Esophagus (tissue), 2 donors: ENCODE results near the gene TEDDM1. TPM values are rescaled to one million over a fixed set of nuclear protein-coding genes. Genes with fewer than 3 reads are reported as not detected.

Experiments
- H3K27ac ChIP-seq, 2 donors: one replicate each; pipeline ENCODE4 v1.5.1; 2013; ENCODE audit warnings: low read depth in 2 of 2, mild to moderate bottlenecking in 2 of 2, inconsistent platforms in 1 of 2, low read length in 1 of 2, moderate library complexity in 1 of 2
- H3K27me3 ChIP-seq, 2 donors: one replicate each; pipeline ENCODE4 v1.6.1; 2013; ENCODE audit warnings: low read length in 2 of 2, control low read depth in 1 of 2, mild to moderate bottlenecking in 1 of 2; ENCODE audit not compliant: insufficient read depth in 2 of 2, control insufficient read depth in 1 of 2
- H3K36me3 ChIP-seq, 2 donors: one replicate each; pipeline ENCODE4 v1.6.1; 2013; ENCODE audit warnings: low read length in 1 of 2; ENCODE audit not compliant: control insufficient read depth in 2 of 2, insufficient read depth in 2 of 2
- H3K4me1 ChIP-seq, 2 donors: one replicate each; pipeline ENCODE4 v1.6.1; 2013; ENCODE audit warnings: low read length in 1 of 2; ENCODE audit not compliant: control insufficient read depth in 2 of 2, insufficient read depth in 2 of 2
- H3K4me3 ChIP-seq, 2 donors: one replicate each; pipeline ENCODE4 v1.5.1; 2013; ENCODE audit warnings: low read length in 2 of 2, mild to moderate bottlenecking in 2 of 2, low read depth in 1 of 2, moderate library complexity in 1 of 2
- H3K9me3 ChIP-seq, 2 donors: one replicate each; pipeline ENCODE4 v1.6.1; 2013; ENCODE audit warnings: mild to moderate bottlenecking in 2 of 2, low read depth in 1 of 2, low read length in 1 of 2, moderate library complexity in 1 of 2; ENCODE audit not compliant: control insufficient read depth in 2 of 2, insufficient read depth in 1 of 2
- WGBS, 2 donors: extraction: QIAGEN DNeasy Blood & Tissue Kit; methylation state at CpG; one replicate each; pipeline ENCODE4 v1.1.7; 2013; 5-methylcytosine and 5-hydroxymethylcytosine counted together
- polyA plus RNA-seq, 2 donors: library from polyadenylated mRNA; stranded (reverse); fragments of 200-250 nt; gene quantifications; one replicate each; pipeline ENCODE4 v1.2.3, GENCODE V29; 2013
- donor health status: healthy with polysubstance abuse.
- donor health status: Bipolar disorder and iron deficiency.

The TEDDM1 gene
- polyA plus RNA-seq, 2 donors = 0.06 TPM; not detected in 1

DNA sequence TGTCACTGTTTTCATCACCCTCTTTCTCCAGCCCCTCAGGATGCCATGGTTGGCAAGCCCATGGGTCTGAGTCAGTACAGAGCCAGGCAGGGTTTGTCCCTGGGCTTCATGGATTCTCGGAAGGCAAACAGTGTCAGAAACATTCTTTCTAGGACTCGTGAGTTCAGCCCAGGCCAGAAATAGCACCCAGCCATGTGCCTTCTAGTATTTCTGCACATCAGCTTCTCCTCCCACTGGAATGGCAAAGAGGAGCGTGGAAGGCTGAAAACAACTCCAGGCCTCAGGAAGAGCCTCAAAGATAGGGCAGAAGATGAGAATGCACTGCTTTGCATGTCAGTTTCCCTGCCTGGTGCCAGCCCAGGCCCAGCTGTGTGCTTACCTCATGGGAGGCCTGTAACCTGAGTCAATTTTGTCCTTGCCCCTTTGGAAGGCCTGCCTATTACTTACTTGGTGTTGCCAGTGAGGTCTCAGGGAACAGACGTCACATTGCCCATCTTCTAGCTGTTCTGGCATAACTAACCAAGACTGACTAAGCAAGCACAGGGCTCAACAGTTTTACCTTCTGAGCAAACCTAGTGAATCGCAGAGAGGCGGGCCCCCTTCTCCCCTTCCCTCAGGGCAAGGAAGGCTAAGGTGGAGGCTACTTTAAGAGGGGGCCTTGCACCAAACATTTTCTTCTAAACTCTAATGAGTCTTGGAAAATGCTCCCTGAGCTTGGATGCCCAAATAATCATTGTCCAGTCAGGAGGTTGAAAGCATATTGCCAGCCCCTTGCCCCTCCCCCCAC, 51.3 kb downstream of the TEDDM1 start:
- H3K4me3 ChIP-seq = no peak overlapping the region
- H3K36me3 ChIP-seq = no peaks in the 10 kb centered on the region
- H3K4me1 ChIP-seq = no peaks in the 10 kb centered on the region
- 79% methylated on average over 6 of the region's 6 CpGs for WGBS, 2 donors
- peak overlapping the region; percentile 10 to 34 for H3K27ac ChIP-seq
- no peaks in the 10 kb centered on the region for H3K9me3 ChIP-seq
- no peaks in the 10 kb centered on the region for H3K27me3 ChIP-seq

Other genes starting within 250 kb of the TEDDM1 start
- gene GLUL, start 8.9 kb downstream of the TEDDM1 start, polyA plus RNA-seq = 100 to 1,000 TPM; 384 to 627 TPM
- gene RGSL1, start 49.5 kb upstream of the TEDDM1 start, polyA plus RNA-seq = under 1 TPM in 1 of 2 donors, not detected in 1; 0.14 TPM
- 1 to 10 TPM; 3.8 to 5.8 TPM for gene RNASEL, start 188.6 kb upstream of the TEDDM1 start, polyA plus RNA-seq
- gene RGS16, start 203.7 kb upstream of the TEDDM1 start, polyA plus RNA-seq = 1 to 10 TPM; 1.1 to 1.5 TPM